Glomerular visceral epithelial cell (primary cell): ENCODE results near the gene TSPYL6.
A peak's percentile ranks its signal among the peaks of the same experiment; 100 is the strongest.
"Not testable (repeated sequence)": the region's sequence is repeated elsewhere in the genome, so short reads cannot be mapped to it uniquely, and the experiment has no call there.

Experiments used
- DNase-seq: peaks from one replicate; pipeline ENCODE4 v3.0.0-alpha.2; 2016; ENCODE audit errors: extremely low spot score

TSPYL6 gene

DNA sequence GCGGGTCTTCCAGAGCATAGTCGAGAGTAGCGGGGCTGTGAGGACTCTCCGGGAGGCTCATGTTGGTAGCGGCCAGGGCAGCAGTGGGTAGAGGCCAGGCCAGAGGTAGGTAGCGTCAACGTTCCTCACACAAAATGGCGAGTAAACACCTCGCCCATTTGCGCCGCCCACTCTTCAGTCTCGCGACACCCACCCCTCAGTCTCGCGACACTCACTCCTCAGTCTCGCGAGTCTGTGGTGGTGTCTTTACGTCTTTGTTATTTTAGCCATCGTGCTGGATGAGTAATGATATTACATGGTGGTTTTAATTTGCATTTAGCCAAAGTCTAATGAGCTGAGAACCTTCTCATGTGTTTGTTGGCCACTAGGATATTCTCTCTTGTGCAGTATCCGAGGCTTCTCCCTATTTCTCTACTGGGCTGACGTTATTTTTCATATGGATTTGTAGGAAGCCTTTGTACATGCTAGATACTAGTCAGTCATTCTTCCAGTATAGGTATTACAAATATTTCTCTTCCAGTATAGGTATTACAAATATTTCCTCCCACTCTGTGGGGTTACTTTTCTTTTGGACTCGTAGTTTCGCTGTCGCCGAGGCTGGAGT is at the start of gene TSPYL6:
TSS of gene TSPYL6 (minus strand) at position 139 of the 604 bp plus-strand sequence. CDS start at position 61, 78 bp downstream.
- DNase-seq, result no peak

DNA sequence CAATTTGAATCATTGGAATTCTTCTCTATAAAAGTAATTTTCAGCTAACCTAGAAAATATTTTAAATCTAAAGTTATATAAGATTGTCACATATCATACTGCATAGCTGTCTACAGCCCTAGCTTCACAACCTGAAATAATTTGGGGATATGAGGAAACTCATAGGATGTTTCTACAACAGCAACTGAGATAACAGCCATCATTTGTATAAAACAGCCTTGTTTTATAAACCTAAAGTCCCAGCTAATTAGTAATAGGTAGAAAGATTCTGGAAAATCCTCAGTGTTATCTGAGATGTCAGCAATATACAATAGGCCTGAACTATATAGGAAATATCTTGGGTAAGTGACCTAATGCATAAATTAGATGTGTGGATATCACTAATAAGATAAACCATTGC is 47.6 kb upstream of the TSPYL6 start:
- no peak for DNase-seq

DNA sequence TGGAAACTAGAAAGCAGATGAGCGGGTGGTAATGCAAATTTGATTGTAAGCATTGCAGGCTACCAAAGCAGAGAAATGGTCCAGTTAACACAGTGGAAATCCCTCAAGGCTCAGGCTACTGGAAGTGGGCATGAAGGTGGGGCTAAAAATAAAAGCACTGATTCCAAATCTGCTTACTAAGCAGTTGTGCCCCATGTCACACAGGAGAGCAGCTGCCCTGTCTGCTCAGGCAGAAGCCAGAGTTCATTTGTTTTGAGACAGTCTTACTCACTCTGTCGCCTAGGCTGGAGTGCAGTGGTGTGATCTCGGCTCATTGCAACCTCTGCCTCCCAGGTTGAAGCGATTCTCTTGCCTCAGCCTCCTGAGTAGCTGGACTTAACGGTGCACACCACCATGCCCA is 42.5 kb upstream of the TSPYL6 start:
- no peak for DNase-seq

DNA sequence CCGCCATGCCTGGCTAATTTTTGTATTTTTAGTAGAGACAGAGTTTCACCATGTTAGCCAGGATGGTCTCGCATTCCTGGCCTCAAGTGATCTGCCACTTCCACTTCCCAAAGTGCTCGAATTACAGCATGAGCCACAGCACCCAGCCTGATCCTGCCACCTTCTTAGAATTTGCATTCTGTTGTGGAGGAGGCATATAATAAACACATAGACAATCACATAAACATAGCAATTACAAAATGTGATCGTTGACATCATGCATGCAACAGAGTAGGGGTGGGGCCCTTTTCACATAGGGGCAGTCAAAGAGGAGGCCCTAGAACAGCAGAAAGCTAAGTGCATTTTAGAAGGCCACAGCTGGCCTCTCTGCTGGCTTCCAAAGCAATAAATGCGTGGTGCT is 39.9 kb upstream of the TSPYL6 start:
- peak; percentile 2 for DNase-seq

DNA sequence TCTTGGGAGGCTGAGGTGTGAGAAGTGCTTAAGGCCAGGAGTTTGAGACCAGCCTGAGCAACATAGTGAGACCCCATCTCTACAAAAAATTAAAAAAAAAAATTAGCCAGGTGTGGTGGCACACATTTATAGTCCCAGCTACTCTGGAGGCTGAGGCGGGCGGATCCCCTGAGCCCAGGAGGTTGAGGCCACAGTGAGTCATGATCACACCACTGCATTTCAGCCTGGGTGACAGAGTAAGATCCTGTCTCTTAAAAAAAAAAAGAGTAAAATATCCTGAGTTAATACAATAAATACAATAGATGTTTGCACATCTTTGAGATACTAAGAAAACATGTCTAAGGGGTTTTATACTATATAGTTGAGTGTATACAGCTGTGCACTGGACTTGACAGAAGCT is 38.6 kb upstream of the TSPYL6 start:
- DNase-seq, result peak; percentile 3

- no peak for DNase-seq
These were observed 34.5 kb upstream of the TSPYL6 start for GRCh38 chr2:54290356-54291025.

GRCh38 chr2:54289917-54290316 is 33.9 kb upstream of the TSPYL6 start:
- no peak for DNase-seq

DNA sequence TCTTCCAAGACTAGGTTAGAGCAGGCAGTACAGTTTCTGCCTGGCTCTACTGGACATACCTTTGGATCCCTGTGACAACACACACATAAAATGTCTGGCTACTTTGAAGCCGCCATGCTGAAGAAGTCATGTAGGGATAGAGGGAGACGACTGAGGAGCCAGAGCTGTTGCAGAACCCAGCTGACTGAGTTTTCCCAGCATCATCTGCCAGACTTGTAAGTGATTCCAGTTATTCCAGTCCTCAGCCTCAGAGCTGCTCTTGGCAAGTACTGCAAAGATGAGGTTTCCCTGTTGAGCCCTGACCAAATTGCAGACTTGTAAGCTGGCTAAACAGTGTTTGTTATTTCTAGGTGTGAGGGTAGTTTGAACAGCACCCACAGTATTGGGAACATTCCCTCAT is 31.5 kb upstream of the TSPYL6 start:
- DNase-seq, result no peak

DNA sequence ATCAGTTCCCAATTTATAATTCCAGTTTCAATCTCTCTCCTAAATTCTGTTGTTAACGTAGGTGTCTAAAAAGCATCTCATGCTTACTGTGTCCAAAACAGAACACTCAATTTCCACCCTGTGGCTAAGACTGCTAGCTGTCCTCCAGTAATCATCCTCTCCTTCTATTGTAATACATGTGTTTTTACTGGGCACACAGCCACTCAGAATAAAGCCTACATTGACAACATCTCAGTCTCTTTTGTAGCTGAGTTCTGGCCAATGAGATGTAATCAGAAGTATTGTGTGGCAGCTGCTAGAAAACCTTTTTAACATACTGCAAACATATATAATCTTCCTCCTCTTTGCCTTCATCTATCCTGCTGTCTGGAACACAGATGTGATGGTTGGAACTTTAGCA is 29.4 kb upstream of the TSPYL6 start:
- no peak for DNase-seq

- no peak for DNase-seq
These were observed 28.8 kb upstream of the TSPYL6 start for GRCh38 chr2:54284826-54285225.

DNA sequence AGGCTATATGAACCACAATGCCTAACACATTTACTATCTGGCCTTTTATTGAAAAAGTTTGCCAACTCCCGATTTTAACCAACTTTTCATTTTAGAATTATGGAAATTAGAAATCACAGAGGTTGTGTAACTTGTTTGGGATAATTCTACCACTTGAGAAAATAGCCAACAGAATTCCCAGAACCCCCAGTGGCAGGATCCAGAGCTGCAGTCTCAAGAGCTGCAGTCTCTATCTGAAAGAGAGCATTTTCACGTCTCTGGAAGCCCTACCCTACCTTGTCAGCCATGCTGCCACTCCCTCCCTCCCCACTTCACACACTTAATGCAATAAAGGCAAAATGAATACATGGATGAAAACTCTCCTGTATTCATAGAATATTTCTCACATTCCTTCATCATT is 23.4 kb upstream of the TSPYL6 start:
- no peak for DNase-seq

GRCh38 chr2:54275541-54275940 is 19.5 kb upstream of the TSPYL6 start:
- no peak for DNase-seq

DNA sequence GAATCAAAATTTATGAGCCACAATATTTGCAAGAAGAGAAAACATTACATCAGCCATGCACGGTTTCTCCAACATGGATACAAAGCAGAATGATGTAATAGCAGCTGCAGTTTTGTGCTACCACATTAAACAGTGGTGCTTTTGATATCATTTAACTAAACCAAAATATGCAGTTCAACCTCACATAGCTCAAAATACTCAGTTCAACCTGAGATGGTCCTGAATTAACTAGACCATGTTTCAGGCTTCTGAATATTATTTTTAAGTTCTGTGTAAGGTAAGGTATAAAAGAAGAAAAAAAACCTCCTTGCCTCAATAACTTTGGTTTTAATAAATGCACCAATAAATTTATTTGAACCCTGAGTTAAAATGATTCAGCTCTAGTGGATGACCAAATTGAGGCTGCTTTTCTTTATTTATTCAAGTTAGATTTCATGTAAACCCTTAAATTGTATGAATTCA is 18.8 kb upstream of the TSPYL6 start:
- DNase-seq, result no peak

- no peak for DNase-seq
These were observed 16.0 kb upstream of the TSPYL6 start for GRCh38 chr2:54271843-54272627.

DNA sequence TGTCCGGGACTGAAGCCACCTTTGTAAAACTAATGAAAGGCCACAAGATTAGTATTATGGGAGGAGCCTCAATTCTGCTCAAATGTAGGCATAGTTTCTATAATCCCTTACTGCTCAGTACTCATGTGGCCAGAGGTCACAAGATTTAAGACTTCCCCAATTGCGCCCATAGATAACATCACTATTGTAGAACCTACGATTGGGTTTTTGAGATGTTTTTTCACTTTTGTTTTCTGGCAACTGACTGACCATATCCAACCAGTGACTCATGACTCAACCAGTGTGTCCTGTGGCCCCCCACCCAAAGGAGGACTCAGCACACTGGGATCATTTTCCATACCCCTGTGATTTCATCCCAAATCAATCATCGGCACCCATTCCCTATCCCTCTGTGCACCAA is 15.2 kb upstream of the TSPYL6 start:
- no peak for DNase-seq

DNA sequence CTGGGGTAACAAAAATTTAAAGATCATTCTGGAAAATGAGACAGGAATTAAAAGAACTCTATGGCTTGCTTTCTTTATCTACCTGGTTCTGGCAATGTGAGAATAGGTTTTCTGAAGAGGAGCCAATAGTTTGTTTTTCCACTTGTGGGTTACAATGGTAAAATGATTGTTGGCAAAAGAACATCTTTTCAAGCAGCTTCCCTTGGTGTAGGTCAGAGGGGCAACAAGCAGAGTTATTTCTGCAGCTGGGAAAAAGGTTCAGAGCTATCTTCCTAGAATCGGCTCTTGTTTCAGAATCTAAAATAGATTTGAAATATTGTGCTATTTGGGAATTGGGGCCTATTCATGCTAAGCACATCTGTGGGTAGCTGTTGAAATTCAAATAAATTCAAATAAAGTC is 11.5 kb upstream of the TSPYL6 start:
- no peak for DNase-seq

GRCh38 chr2:54265081-54265480 is 9.1 kb upstream of the TSPYL6 start:
- not testable (repeated sequence) for DNase-seq

DNA sequence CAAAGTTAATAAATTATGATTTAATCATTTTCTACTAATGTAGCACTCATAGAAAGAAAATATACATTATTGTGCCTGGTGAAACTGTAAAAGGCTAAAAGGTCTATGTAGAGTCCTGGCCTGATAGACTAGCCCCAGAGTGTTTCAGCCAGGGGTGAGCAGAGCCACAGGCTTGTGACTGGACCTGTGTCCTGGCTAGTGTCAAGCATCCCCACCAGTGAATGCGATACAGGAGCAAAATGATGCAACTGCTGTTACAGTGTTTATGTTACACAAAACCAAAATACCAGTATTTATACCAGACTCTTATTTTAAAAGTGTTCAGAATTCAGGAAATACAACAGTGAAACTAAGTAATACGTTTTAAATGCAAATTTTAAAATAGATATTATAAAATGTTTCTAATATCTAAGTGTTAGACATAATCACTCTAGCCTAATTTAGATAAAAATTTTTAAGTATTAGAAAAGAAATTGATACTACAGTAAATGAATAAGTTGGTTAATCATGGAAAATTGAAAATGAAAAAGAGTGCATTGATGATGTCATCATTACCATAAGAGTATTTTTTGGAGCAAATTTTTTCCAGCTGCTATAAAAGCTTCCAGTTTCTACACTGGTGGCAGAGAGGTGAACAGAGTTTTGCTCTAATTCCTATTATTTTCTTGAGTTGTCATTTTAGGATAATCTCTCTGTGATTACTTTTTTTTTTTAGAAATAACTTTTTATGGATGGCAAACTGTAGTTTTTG is 6.2 kb upstream of the TSPYL6 start:
- no peak for DNase-seq

DNA sequence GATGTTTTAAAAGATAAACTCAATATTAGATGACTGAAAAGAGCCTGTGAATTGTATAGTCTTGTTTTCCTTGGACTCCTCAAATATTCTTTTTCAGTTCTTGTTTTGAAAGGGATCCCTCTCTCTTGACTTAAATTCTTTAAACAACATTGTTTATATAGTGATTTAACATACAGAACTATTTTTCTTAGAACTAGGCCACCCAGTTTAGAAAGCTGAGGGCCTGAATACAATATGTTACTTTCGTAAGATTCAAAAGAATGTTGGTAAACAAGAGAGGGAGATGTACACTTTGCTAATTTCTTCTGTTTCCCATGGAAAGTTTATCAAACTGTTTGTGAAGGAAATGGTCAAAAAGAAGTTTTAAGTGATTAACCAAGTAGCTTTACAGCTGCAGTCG is 5.5 kb upstream of the TSPYL6 start:
- DNase-seq, result no peak

GRCh38 chr2:54260241-54260595 is 4.2 kb upstream of the TSPYL6 start:
- no peak for DNase-seq

GRCh38 chr2:54259413-54260240 is 3.6 kb upstream of the TSPYL6 start:
- no peak for DNase-seq
